ENCODE results near the gene NDUFS6.
"Not testable (repeated sequence)": the region's sequence is repeated elsewhere in the genome, so short reads cannot be mapped to it uniquely, and the experiment has no call there.

Gene NDUFS6

DNA sequence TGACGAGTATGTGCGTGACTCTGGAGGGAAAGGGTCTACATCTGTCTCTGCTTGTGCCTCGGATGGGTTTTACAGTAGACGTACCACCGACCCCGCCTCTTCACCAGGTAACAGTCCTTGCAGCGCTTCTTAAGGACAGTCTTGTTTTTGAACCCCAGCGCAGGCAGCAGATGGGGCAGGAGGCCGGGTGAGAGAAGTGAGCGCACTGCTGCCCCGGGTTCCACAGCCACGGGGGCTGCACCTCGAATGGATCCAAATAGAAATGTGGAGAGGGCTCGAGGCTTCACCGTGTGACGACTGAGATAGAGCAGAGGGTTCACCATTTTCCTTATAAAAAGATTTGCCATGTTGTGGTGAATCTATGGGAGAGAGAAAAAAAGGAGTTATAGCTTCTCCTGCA is 2.6 kb upstream of the NDUFS6 start:
- DNase-seq (ENCODE audit: low read depth): not testable (repeated sequence)

DNA sequence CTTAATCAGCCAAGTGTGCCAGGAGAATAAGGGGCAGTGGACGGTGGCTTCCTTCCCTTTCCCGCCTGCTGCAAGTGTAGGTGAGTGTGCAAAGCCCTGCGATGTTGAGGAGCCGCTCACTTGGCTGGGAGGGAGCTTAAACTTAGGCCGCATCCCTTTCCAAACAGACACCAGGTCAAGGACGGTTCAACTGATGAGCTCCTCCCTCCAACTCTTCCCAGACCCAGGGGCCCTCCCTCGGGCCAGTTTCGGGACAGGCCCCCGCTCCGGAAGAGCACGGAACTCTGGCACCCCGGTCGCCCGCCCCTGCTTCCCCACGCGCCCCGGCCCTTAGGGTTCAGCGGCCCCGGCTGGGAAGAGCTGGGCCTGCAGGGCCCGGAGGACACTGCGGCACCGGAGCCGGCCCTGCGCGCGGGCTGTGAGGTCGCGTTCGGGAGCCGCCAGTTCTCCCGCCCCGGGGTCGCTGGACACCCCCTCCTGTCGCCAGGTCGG is 2.1 kb upstream of the NDUFS6 start:
- DNase-seq (ENCODE audit: low read depth): no peak

DNA sequence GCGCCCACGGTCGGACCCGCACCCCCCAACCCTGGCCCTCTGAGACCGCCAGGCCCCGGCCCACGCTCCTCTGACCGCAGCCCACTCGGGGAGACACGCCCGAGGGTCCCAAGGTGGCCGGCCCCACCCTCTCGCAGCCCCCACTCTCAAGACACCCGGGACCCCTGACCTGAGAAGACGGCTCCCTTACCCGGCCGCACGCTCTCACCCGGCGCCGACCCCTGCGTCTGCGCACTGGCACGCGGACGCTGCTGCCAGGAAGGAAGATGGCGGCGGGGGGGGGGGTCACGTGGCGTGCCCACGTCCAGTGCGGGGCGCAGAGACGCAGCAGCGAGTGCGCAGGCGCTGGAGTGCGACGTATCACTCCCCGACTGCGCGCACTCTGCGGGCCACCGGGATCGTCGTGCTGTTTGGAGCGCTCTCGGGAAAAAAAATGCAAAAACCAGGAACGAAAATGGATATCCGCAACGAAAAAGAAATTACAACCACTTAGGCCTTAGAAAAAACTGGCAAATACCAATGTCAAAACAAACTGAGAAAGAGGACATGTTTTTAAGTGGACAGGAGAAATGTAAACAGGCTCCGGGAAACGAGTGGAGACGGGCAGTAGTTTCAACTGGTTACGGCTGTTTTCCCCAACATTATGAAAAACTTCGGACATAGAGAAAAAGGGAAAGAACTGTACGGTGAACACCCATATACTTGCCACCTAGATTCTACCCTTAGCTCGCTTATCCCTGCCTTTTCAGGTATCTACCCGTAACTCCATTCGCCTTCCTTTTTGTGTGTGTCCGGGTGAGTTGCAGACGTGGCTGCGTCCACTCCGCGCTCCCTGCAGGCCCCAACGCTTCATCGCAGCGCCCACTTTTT is 1.4 kb upstream of the NDUFS6 start, which contains the start of gene MRPL36:
MRPL36 (minus strand) TSS at position 236 of the 870 bp plus-strand sequence. CDS start 902 bp downstream, outside the sequence.
- DNase-seq (ENCODE audit: low read depth): peak; percentile 71

DNA sequence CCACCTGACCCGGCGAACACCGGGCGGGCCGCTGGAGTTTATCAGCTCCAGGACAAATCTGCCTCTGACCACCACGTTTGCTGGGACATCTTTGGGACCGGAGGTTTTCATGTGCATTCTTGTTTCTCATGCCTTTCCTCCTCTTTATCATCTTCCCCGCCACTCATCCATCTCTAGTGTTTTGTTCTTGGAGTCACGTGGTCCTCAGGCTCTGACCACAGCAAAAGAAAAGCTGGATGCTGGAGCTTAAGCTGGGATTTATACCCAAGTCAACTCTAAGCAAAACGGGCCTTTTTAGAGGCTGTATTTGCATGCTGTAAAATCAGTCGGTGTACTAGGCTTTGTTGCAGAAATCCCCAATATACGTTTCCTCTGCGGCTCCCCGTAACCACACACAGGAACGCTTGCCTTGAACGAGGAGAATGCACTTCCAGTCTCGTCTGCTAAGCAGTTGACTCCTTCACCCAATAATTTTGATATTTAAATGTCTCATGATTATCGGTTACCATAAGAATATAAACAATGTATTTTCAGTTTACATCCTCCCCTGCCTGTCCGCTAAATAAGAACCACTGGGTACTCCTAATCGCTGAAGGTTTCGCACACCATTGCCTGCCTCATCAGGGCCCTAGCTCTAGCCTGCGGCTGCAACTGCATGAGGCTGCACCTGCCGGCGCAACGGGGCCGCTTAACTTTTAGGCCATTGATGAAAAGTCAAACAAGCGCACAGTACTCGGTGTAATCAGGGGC is 560 bp upstream of the NDUFS6 start:
- DNase-seq (ENCODE audit: low read depth): no peak

DNA sequence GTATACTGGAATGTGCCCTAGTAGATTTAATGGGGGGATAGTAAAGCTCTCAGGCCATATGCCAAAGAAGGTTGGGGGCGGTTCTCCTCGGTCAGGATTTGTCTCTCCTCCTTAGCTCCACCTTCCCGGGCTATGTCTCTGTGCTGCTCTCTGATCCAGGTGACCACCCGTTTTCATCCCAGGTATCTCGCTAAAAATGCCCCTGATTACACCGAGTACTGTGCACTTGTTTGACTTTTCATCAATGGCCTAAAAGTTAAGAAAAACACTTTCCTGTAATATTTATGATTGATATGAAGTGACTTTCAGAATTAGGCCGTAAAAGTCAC is 724 bp downstream of the NDUFS6 start:
- no peak for DNase-seq (ENCODE audit: low read depth)

DNA sequence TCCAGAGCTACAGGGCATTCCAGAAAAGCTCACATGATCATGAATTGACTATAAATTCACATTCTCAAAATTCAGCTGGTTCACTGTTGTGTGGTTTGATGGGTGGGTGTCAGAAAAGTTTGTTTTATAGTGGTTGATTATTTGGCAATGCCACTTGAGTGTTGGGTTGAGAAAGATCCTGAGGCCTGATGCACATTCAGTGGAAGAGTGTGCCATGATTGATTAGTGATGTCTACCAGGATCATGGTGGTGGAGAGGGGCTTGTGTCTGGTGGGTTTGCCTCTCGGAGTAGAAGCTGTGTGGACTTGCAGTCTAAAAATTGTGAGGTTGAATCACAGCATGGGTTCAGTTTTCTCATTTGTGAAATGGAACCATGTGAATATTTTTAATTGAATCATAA is 2.0 kb downstream of the NDUFS6 start:
- DNase-seq (ENCODE audit: low read depth): no peak

DNA sequence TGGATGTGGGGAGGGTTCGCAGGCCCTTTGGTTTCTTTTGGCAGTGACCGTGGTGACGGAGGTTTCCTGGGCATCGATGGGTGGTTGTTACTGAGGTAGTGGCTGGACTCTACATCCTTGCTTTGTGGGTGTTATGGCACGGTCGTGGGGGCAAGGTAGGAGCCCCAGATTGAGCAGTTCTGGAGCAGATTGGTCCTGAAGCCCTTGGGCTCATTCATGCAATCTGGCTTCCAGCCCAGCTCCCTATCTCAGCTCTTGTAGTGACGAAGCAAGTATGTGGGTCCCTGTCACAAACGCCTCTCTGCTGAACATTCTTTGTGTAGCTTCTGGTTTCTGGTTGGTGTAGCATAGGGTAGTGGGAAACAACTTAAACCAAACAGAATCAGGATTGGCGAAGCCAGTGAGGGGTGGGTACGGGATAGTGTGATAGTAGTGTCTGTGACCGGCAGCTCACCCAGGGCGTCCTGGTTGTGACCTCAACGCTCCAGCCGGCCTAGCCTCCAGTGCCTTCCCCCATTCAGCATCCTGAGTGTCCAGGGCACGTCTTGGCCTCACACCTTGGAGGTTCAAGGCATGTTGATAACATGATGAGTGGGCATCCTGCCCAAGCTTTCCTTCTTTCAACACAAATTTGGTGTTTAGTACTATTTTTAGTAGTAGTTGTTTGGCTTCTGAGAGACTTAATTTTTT is 2.9 kb downstream of the NDUFS6 start:
- no peak for DNase-seq (ENCODE audit: low read depth)

DNA sequence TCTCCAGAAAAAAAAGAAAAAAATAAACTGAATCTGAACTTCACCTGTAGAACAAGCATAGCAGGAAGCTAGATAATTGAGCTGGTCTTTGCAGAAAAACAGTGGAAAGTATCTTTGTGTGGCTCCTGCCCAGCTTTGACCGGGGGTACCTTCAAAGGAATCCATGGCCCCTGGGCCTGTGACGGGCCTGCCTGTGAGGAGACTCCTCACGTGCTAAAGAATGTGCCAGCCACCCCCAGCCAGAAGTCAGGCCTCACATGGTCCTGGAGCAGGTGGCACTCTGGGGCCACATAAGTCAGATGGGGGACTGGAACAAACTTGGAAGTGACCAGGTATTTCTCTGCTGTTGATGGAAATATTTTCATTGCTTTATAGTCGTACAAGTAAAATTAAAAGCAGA is 4.1 kb downstream of the NDUFS6 start:
- no peak for DNase-seq (ENCODE audit: low read depth)

DNA sequence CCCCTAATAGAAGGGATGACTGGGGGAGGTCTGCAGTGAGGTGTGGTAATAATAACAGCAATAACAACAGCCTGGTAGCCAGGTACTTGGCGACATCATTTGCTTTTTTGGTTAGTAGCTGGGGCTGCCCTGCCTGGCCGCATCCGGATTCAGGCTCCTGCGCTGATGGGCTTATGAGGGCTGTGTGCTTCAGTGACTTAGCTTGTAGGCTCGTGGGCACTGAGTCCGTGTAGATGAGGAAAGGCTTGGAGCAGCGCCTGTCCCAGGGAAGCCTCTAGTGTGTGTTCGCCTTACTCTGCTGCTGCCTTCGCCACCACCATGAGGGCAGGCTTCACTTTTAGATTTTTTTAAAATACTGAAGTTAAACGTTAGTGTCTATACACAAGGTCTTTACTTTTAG is 4.5 kb downstream of the NDUFS6 start:
- DNase-seq (ENCODE audit: low read depth): no peak

DNA sequence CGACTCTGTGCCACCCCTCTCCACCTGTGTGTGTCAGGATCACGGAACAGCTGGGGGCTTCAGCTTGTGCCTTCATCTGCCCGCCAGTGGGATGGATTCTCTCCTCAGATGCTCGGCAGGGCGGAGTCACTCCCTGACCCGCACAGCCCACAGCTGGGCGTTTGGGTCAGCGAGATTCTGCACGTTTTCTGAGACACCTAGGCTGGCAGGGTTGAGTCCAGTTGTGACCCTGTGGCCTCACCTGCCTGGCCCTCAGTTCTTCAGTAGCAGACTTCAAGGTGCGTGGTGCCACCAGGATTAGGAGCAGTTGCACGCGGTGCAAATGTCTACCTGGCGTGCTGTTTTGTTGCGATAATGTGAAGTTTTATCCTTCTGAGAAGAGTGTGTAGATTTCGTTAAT is 5.0 kb downstream of the NDUFS6 start:
- DNase-seq (ENCODE audit: low read depth): no peak

DNA sequence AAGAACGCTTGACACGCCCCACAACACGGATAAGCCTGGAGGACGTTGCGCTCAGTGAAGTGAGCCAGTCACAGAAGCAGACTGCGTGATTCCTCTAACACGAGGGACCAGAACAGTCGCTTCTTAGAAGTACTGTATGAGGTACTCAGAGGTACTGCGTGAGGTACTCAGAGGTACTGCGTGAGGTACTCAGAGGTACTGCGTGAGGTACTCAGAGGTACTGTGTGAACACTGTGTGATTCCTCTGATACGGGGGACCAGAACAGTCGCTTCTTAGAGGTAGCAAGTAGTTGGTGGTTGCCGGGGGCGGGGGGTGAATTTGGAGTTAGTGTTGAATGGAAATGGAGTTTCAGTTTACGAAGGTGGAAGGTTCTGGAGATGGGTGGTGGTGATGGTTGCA is 5.8 kb downstream of the NDUFS6 start:
- DNase-seq (ENCODE audit: low read depth): no peak

DNA sequence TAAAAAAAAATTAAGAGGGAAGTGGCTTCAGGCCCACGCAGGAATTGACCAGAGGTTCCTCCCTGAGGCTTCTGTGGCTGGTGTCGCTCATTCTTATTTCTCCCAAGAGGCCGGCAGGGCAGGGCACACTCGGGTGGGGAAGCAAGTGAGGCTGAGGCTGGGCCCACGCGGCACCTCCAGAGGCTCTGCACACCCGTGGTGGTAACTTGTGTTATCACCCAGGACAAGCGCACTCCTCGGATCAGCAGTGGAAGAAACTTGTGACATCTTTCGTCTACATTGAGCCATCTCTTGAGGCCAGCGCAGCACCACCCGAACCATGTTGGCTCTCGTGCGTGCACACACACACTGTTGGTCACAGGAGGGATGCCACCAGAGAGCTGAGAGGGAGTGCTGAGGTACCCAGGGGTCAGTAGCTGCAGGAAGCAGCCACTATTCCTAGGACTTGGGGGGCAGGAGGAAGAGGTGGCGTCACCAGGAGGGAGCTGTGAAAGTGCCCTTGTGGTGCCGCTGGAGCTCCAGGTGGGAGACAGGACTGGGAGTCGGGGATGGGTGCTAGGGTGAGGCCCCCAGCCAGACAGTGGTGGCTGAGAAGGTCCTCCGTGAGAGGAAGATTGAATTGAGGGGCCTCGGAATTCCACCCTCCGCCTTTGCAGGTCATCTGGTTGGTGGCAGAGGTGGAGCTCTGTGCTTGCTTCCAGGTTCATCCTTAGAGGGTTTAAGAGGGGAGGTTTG is 6.4 kb downstream of the NDUFS6 start:
- no peak for DNase-seq (ENCODE audit: low read depth)

DNA sequence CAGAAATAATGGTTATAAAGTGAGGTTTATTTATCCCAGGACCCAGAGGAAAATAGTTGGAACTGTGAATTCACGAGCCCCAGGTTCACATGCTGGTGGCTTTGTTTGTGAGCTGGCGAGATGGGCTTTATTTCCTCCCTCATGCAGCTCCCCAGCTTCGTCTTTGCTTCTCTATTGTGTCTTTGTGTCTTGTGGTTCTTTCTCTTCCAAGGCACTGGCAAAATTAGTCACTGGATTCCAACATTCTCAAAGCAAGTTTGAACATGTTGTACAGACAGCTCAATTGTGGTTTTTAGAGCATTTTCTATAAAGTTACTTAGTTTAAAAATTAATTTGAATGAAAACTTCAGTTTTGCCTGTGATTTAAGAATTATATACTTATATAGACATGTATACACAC is 7.2 kb downstream of the NDUFS6 start:
- no peak for DNase-seq (ENCODE audit: low read depth)

DNA sequence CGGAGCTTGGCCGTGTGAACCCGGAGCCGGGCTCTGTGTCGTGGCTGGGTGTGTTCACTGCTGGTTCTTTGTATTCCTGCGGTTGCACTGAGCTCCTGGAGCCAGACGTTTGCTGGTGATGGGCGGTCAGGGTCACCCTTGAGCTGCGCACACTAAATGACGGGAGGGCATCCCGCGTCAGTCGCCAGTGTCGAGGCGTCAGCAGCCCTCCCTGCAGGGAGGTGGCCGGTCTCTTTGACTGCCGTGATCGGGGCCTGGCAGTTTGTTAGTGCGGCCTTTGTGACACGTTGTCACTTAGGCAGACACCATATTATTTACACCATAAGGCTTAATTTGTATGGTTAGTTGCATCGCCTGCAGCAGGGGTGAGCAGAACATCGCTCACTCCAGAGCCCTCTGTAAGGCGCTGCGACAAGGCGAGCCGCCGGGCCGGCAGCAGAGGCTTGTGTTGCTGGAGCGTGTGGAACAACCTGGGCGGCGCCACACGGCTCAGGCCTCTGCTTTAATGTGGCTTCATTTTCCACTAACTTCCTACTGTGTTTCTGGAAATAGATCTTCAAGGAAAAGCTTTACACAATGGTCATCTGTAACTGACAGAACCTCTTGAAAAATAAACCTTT is 8.3 kb downstream of the NDUFS6 start:
- no peak for DNase-seq (ENCODE audit: low read depth)

DNA sequence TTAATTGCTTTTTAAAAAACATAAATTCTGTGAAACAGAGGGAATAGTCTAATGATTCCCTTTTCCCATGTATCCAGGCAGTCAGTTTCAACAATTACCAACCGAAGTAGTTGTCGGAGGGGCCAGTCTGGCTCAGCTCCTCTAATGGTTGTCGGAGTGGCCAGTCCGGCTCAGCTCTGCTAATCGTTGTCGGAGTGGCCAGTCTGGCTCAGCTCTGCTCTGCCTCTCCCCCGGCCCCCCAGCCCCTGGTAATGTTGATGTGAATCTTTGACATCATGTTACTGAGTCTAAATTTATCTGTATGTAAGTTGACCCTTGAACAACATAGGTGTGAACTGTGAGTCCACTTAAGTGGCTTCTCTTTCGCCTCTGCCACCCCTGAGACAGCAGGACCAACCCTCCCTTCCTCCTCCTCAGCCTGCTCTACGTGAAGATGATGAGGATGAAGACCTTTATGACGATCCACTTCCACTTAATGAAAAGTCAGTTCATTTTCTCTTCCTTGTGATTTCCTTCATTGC is 9.4 kb downstream of the NDUFS6 start:
- DNase-seq (ENCODE audit: low read depth): no peak

DNA sequence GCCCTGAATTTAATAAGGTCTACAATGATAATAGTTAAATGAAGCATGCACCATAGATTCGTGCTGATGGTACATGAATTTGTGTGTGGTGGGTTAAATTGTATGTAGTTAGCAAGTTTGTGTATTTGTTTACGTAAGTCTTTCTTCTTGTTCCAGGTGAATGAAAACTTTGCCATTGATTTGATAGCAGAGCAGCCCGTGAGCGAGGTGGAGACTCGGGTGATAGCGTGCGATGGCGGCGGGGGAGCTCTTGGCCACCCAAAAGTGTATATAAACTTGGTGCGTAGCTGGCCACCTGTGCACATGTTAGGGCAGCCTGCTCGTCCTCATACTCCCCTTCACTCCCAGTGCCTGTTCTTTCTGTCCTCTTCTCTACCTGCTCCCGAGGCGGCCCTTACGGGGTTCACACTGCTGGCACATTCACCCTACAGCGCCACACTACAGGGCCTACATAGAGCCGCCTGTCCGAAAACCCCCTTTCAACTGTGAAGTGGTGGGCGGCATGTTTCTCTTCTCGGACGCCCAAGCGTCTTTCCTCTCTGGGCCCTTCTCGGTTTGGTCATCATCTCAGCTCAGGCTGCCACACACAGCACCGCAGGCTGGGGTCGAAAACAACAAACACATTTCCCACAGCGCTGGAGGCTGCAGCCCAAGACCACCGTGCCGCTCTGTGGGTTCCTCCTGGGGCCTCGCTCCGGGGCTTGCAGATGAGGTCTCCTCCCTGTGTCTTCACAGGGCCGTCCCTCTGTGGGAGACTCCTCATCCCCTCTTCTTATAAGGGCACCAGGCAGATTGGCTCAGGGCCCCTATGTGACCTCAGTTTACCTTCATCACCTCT is 13.2 kb downstream of the NDUFS6 start:
- no peak for DNase-seq (ENCODE audit: low read depth)

DNA sequence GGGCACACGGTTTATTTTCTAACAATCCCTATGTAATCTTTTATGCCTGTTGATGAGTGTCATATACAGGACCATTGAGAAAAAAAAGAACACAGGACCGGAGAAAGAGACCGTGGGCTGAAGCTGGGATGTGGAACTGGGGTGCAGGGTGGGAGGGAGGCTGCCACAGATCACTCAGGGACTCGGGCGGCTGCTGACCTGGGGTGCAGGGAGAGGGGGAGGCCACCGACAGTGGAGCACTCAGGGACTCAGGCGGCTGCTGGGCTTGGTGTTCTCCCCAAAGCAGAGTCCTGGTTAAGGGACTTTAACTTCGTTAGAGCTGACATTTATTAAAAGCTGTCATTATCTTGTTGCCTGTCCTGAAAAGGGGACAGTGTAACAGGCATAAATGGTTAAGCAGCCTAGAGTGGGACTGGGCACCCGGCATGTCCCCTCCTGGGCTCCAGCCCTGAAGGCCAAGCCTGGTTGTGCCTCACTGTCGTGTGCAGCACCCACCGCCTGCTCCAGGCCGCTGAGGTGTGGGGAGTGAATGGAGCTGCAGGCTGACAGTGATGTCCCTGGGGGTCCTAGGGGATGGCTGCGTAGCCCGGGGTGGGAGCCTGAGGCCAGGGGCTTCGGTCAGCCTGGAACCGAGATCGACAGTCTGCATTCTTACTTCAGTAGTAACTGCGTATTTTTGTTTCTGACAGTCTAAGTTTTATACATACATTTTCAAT is 14.0 kb downstream of the NDUFS6 start:
- no peak for DNase-seq (ENCODE audit: low read depth)

DNA sequence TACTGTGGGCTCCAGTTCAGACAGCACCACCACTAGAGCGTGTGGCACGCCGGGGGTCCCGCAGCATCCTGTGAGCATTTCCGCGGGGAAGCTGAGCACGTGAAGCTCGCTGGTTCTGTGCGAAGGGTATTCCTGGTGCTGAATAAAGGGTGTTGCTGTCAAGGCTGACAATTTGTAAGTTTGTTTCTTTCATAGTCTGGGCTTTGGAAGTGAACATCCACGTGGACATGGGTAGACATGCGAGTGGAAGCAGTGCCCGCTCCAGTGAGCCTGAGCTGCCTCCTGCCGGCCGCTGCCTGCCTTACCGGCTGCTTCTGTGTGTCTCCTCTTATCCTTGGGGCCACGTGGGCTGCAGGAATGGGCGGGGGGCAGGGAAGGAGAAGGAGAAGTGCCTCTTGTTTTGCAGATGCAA is 14.7 kb downstream of the NDUFS6 start:
- no peak for DNase-seq (ENCODE audit: low read depth)

DNA sequence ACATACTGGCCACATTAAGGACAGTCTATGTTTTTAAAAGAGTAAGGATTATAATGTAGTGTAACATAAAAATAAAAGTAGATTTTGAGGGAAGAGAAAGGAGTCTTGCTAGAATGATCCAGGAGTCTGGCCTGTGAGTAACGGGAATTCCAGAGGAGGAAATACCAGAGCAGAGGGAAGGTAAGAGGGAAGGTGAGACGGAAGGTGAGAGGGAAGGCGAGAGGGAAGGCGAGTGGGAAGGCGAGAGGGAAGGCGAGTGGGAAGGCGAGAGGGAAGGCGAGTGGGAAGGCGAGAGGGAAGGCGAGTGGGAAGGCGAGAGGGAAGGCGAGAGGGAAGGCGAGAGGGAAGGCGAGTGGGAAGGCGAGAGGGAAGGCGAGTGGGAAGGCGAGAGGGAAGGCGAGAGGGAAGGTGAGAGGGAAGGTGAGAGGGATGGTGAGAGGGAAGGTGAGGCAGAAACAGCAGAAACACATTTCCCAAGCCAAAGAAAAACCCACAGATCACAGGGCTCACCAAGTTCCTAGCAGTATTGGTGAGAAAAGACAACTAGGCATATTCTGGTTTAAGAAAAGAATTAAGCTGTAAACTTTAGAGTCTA is 15.4 kb downstream of the NDUFS6 start:
- not testable (repeated sequence) for DNase-seq (ENCODE audit: low read depth)

Measured in GM04504 (cell line).